DOHH2 (cell line): ENCODE results near the gene ST6GALNAC6.

ENCODE experiments used
- CTCF ChIP-seq: fragments of 200-600 bp; sonication (generic); IDR thresholded peaks from one replicate; pipeline ENCODE4 v1.5.1; 2014; ENCODE audit warnings: antibody characterized with exemption, mild to moderate bottlenecking, low read depth, low read length; ENCODE audit not compliant: poor library complexity, severe bottlenecking
- EZH2phosphoT487 ChIP-seq: fragments of 200-600 bp; sonication (generic); IDR thresholded peaks from 2 replicates; pipeline ENCODE4 v1.6.1; 2017; ENCODE audit warnings: borderline replicate concordance, mild to moderate bottlenecking, antibody characterized with exemption, low read length, moderate library complexity, mixed read lengths

- TF ChIP-seq CTCF (no peak), EZH2phosphoT487 (no peak)
Observed at GRCh38 chr9:127875306-127875966, 24.0 kb downstream of the ST6GALNAC6 start.
